NOMO-1 treated with DMSO at 0.1 percent for 48 hours (cell line): ENCODE results near the gene KCTD5.
A peak's percentile ranks its signal among the peaks of the same experiment; 100 is the strongest.
"Not testable (repeated sequence)": the region's sequence is repeated elsewhere in the genome, so short reads cannot be mapped to it uniquely, and the experiment has no call there.

Experiments used
- DNase-seq: peaks from one replicate; lab custom pipeline; 2025; ENCODE audit not compliant: unreplicated experiment; lab: John Stamatoyannopoulos, UW

The KCTD5 gene

GRCh38 chr16:2671741-2672140 is 10.6 kb upstream of the KCTD5 start:
- DNase-seq: no peak

GRCh38 chr16:2673066-2673999 is 9.0 kb upstream of the KCTD5 start:
- peak; percentile 88 for DNase-seq

GRCh38 chr16:2675021-2675420 is 7.3 kb upstream of the KCTD5 start:
- no peak for DNase-seq

GRCh38 chr16:2675714-2676113 is 6.6 kb upstream of the KCTD5 start:
- DNase-seq: no peak

- not testable (repeated sequence) for DNase-seq
These were observed 5.4 kb upstream of the KCTD5 start for GRCh38 chr16:2676937-2677336.

GRCh38 chr16:2678206-2678965 is 3.9 kb upstream of the KCTD5 start:
- not testable (repeated sequence) for DNase-seq

- not testable (repeated sequence) for DNase-seq
These were observed 2.4 kb upstream of the KCTD5 start for GRCh38 chr16:2679902-2680301.

- not testable (repeated sequence) for DNase-seq
These were observed 2.0 kb upstream of the KCTD5 start for GRCh38 chr16:2680360-2680759.

- not testable (repeated sequence) for DNase-seq
These were observed 718 bp downstream of the KCTD5 start for GRCh38 chr16:2683041-2683440.

- DNase-seq: not testable (repeated sequence)
These were observed 3.8 kb downstream of the KCTD5 start for GRCh38 chr16:2686075-2686474.

- DNase-seq: peak; percentile 80
These were observed 4.7 kb downstream of the KCTD5 start for GRCh38 chr16:2686912-2687507.

- no peak for DNase-seq
These were observed 5.4 kb downstream of the KCTD5 start for GRCh38 chr16:2687531-2688308.

- DNase-seq: not testable (repeated sequence)
These were observed 7.1 kb downstream of the KCTD5 start for GRCh38 chr16:2689422-2689821.

- DNase-seq: no peak
These were observed 7.9 kb downstream of the KCTD5 start for GRCh38 chr16:2689968-2690801.

- no peak for DNase-seq
These were observed 8.5 kb downstream of the KCTD5 start for GRCh38 chr16:2690852-2691251.

- DNase-seq: no peak
These were observed 9.3 kb downstream of the KCTD5 start for GRCh38 chr16:2691491-2692248.

- DNase-seq: no peak
These were observed 10.1 kb downstream of the KCTD5 start for GRCh38 chr16:2692251-2692947.

- no peak for DNase-seq
These were observed 10.8 kb downstream of the KCTD5 start for GRCh38 chr16:2692948-2693651.
